GM19099 (cell line): ENCODE measurements around the gene FSD1L.

ENCODE experiments used
- POLR2A ChIP-seq: IDR thresholded peaks from 3 replicates; pipeline ENCODE4 v1.6.1; 2011; ENCODE audit warnings: low read depth; ENCODE audit not compliant: insufficient read length; ENCODE audit errors: extremely low read depth

FSD1L gene

GRCh38 chr9:105447814-105448812 is at the start of gene FSD1L:
Gene FSD1L, plus strand, starts transcription at chr9:105448034. Its CDS starts 187 bp downstream, at chr9:105448221.
- peak; percentile 68 for TF ChIP-seq POLR2A

GRCh38 chr9:105399117-105399516 is 48.7 kb upstream of the FSD1L start:
- TF ChIP-seq POLR2A, result no peak

GRCh38 chr9:105401651-105402050 is 46.2 kb upstream of the FSD1L start:
- TF ChIP-seq POLR2A, result no peak

GRCh38 chr9:105403552-105404248 is 44.1 kb upstream of the FSD1L start:
- no peak for TF ChIP-seq POLR2A

GRCh38 chr9:105405514-105406131 is 42.2 kb upstream of the FSD1L start:
- TF ChIP-seq POLR2A, result no peak

- TF ChIP-seq POLR2A, result no peak
Observed at GRCh38 chr9:105406369-105406768, 41.5 kb upstream of the FSD1L start.

- TF ChIP-seq POLR2A, result no peak
Observed at GRCh38 chr9:105413525-105413924, 34.3 kb upstream of the FSD1L start.

- no peak for TF ChIP-seq POLR2A
Observed at GRCh38 chr9:105414947-105415661, 32.7 kb upstream of the FSD1L start.

- no peak for TF ChIP-seq POLR2A
Observed at GRCh38 chr9:105415662-105415980, 32.2 kb upstream of the FSD1L start.

GRCh38 chr9:105416840-105417239 is 31.0 kb upstream of the FSD1L start:
- no peak for TF ChIP-seq POLR2A

- no peak for TF ChIP-seq POLR2A
Observed at GRCh38 chr9:105418588-105419500, 29.0 kb upstream of the FSD1L start.

- TF ChIP-seq POLR2A, result no peak
Observed at GRCh38 chr9:105419816-105420597, 27.8 kb upstream of the FSD1L start.

GRCh38 chr9:105421154-105421553 is 26.7 kb upstream of the FSD1L start:
- TF ChIP-seq POLR2A, result no peak
